Stimulated activated CD8-positive, alpha-beta memory T cell treated with anti-CD3 and anti-CD28 coated beads, Interleukin-2, amount 100 ng/mL, for 1 hour (primary cell): ENCODE results near the gene PI4KA.
"Not testable (repeated sequence)": the region's sequence is repeated elsewhere in the genome, so short reads cannot be mapped to it uniquely, and the experiment has no call there.

Source experiments
- DNase-seq, 2 donors: peaks; one replicate each; pipeline ENCODE4 v3.0.0-alpha.2; 2020; ENCODE audit warnings: low read depth in 2 of 2

The PI4KA gene

GRCh38 chr22:20749453-20749852 is 109.2 kb downstream of the PI4KA start:
- no peak for DNase-seq

GRCh38 chr22:20748731-20749428 is 109.7 kb downstream of the PI4KA start:
- DNase-seq: no peak

DNA sequence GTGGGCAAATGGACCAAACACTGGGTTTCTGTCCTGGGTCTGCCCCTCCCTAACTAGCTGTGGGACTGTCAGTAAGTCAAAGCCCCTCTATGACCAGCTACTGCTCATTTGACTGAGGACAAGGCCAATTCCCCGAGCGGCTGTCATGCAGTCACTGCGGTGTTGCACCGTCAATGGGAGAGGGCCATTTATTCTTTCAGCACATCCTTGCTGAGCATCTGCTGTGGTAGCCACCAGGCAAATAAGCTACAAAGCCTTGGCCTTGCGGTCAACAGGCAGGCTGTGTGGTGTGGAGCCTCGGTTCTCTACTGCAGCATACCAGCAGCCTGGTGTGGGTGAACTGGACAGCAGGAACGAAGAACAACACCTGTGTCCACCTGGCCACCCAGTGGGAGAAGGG is 110.5 kb downstream of the PI4KA start:
- no peak for DNase-seq

DNA sequence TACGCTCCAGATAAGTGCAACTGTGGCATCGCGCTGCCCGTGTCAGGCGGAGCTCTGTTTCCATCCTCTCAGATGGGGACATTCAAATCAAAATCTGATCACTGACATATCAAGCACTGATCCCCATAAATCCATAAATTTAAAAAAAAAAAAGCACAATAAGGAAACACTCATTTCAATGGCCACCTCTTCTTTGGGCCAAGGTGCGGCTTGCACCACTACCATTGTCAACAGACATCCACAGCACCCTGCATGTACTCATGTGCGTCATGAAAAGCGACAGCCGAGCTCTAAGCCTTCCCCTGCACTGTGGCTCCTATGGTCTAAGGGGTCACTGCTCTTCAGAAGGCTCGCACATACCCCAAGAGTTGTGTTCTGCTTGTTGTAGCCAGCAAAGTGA is 111.4 kb downstream of the PI4KA start:
- no peak for DNase-seq

- DNase-seq: no peak
Measured at GRCh38 chr22:20746431-20747189, 112.0 kb downstream of the PI4KA start.

DNA sequence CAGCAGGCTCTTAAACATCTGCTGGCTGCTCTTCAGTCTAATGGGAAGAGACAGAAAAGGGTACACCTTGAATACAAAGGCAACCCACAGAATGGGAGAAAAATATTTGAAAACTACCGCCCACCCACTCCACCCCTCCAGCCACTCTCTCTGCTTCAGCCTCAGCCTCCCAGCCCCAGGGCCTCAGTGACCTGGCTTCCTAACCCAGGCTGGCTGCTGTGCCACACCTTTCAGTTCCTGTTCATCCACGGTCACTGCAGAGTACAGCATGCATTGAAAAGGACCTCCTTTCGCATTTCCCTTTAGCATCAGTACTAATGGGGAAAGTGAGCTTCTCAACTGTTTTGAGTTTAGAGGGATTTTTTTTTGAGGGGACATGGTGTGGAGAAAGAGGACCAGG is 113.5 kb downstream of the PI4KA start:
- DNase-seq: no peak

GRCh38 chr22:20744456-20744855 is 114.2 kb downstream of the PI4KA start:
- DNase-seq: no peak

DNA sequence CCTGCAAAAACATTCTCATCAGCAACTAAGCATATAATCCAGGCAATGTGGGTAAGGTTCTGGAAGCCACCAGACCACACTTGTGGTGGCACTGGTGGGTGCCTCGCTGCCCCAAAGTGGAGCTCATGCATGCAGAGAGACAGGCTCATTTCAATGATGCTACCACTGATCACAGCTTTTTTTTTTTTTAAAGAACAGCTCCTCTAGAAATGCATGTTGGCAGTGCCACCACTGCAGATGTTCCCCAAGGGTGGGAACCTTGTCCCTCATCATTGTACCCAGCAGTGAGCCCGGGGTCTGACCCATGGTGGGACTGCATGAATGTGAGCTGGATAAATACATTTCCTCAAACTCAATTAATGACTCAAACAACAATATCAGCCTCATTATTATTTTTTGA is 115.8 kb downstream of the PI4KA start:
- no peak for DNase-seq

- DNase-seq: no peak
Measured at GRCh38 chr22:20741634-20742581, 116.7 kb downstream of the PI4KA start.

DNA sequence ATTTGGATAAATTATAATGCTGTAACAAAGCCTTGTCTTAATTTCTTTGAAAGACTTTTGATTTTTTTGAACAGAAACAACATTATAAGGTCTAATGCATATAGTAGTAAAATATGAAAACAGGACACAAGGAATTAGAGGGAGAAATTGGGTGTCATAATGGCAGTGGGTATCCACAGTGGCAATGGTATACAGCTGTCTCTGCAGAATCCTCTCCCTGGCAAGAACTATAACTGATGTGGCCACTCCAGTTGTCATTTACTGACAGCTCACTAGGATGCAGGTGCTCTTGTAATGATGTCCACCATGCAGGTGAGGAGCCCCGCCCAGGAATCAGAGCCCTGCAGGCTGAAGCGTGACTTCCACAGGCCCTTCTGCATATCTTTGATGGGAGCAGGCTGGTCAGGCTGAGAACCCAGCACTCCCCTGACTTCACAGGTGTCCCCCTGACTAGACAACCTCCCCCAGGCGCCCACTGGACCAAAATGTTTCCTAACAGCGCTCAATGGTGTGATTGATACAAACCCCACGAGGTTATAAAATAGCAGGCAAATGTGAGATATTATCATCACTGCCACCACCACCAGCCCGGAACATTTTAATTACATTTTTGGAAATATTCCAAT is 117.5 kb downstream of the PI4KA start:
- no peak for DNase-seq

DNA sequence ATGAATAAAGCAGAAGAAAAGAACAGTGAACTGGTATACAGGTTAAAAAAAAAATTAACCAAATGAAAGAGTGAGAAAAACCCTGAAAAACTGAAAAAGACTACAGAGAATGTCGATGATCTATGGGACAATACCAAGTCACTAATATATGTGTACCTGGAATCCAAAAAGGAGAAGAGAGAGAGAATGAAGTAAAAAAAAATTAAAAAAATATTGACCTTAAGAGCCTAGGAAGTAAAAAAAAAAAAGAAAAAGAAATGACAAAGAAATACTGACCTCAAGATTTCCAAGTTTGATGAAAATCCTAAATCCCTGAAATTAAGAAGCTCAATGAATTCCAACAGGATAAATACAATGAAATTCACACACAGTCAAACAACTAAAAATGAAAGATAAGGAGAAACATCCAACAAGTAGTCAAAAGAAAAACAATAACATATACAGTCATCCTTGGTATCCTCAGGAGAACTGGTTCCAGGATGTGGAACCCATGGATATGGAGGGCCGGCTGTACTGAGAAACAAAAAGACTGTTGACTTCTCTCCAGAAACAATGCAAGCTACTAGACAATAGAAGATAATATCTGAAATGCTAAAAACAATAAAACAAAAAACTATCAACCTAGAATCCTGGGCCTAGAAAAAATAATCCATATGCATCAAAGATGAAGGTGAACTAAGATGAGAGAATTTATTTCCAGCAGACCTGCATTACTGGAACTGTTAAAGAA is 118.2 kb downstream of the PI4KA start:
- no peak for DNase-seq

- DNase-seq: no peak
Measured at GRCh38 chr22:20738394-20739089, 120.1 kb downstream of the PI4KA start.

GRCh38 chr22:20736891-20737290 is 121.7 kb downstream of the PI4KA start:
- DNase-seq: not testable (repeated sequence)

DNA sequence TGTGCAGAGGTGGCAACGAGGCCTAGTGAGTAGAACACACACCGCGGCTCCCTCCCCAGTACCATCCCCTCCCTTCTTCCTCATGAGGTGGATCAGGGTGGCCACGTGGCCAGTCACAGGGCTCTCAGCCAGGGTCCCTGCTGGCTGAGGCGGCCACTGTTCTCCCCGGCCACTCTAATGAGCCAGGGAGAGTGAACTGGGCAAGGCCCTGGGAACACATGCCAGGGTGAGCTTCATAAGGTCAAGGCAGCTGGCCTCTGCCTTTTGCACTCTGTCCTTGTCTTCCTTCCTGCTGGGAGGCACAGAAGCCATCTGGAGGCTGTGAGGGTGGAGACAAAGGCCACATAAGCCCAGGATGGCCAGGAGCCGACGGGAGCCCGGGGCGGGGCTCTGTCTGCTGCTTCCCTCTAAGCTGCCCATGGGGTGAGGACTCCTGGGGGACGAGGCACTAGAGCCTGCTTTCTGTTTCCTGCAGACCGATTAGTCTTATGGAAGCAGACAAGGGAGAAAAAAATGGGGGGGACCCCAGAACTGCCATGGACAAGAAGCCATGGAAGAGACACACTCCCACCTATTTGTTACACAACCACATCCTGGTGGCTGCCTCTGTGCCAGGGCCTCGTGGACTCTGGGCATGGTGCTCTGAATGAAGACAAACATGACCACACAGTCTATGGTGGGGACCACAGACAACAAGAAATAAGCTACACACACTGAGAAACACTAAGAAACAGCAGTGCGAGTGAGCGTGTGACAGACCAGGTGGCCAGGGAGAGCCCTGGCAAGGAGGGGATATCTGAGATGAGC is 123.1 kb downstream of the PI4KA start:
- not testable (repeated sequence) for DNase-seq

DNA sequence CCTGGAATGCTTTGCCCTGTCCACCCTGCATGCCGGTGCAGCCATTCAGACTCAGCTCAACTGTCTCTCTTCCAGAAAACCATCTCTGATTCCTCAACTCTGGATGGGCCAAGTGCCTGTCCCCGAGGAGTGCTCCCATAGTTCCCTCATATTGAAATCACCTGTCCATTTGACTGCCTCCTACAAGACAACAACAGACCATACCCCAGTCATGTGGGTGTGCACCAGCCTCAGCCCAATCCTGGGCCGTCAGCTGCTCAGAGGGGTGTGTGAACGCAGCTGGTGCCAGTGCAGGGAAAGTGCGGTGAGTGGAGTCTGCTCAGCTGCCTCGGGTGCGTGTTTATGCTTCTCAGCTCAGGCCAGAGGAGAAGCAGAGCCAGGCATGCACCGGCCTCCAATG is 126.2 kb downstream of the PI4KA start:
- DNase-seq: not testable (repeated sequence)

GRCh38 chr22:20729194-20729593 is 129.4 kb downstream of the PI4KA start:
- DNase-seq: no peak

DNA sequence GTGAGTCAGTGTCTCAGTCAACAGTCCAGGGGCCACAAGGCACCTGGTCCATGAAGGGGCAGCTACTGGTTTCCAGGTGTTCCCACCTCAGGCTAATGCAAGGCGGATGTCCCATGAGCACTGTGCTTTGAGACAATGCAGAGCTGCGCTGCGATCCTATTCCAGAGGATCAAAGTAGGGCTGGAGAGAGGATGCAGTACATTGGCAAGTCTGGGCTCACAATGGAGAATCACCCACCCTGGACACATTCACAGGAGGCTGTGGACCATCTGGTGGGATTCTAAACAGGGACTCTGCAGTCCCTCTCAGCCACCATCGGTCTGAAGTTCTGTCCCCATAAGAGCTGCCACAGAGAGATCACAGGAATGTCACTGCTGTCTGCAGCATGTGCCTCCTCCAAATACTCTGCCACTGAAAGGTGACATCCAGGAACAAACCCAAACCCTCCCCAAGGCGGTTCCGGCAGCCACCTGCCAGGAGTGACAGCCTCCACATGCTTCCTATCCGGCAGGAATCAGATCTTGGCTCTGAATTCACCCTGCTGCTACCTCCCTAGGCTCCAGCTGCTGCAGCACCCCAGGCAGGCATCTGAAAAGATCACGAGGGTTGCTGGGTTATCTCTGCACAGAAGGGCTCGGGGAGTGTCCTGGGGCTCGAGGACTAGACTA is 130.0 kb downstream of the PI4KA start:
- DNase-seq: no peak

GRCh38 chr22:20727118-20728015 is 131.2 kb downstream of the PI4KA start:
- DNase-seq: no peak
